GM12878 (cell line): ENCODE data around the gene HADH. TPM values are rescaled to one million over a fixed set of nuclear protein-coding genes. Genes with fewer than 3 reads are reported as not detected.
A peak's percentile ranks its signal among the peaks of the same experiment; 100 is the strongest.

Experiments
- ATAC-seq: fragments of 200-7000 bp; cut with Tn5 transposase; 3 replicates; pipeline ENCODE4 v1.9.1; 2020; ENCODE audit warnings: mild to moderate bottlenecking, moderate library complexity
- BruUV-seq: library from RNA; stranded (reverse); fragments of 400-500 nt; replicated peaks from 2 replicates; lab custom pipeline; 2021; lab: Mats Ljungman, UMichigan
- CTCF ChIA-PET: fragments of 300-600 bp; sonication (Branson Sonifier 250); formaldehyde crosslinking; extraction: SDS; loops from one replicate; lab custom pipeline; 2021; ENCODE audit warnings: inconsistent platforms; lab: Yijun Ruan, JAX
- POLR2A ChIA-PET: fragments of 350-600 bp; formaldehyde crosslinking; extraction: SDS; loops from one replicate; lab custom pipeline; 2021; ENCODE audit warnings: inconsistent platforms; lab: Charles Lee
- RAD21 ChIA-PET: fragments of 300-600 bp; sonication (Branson Sonifier 250); formaldehyde crosslinking; loops from one replicate; lab custom pipeline; 2023; ENCODE audit warnings: antibody characterized with exemption; ENCODE audit not compliant: unreplicated experiment; lab: Charles Lee
- SMC1A ChIA-PET: fragments of 300-600 bp; sonication (Branson Sonifier 250); formaldehyde crosslinking; loops from one replicate; lab custom pipeline; 2023; ENCODE audit not compliant: unreplicated experiment, uncharacterized antibody; lab: Charles Lee
- DNase-seq: peaks from one replicate; pipeline ENCODE4 v3.0.0-alpha.2; 2011; ENCODE audit warnings: low read depth, low spot score
- FAIRE-seq: peaks from 3 replicates; lab custom pipeline; 2011; peaks lifted over from hg19 to GRCh38; lab: Jason Lieb, UNC
- H2AFZ ChIP-seq: 2 replicates; pipeline ENCODE4 v1.6.0; 2011; ENCODE audit warnings: low read depth, low read length, control low read depth; ENCODE audit not compliant: control insufficient read depth
- H3K27ac ChIP-seq: 2 replicates; pipeline ENCODE4 v1.5.1; 2011; ENCODE audit warnings: control low read depth; ENCODE audit not compliant: control insufficient read depth, insufficient read depth
- H3K27me3 ChIP-seq, 2 experiments: replicated peaks in 1 of 2; 2 replicates each; pipeline versions ENCODE4 v1.6.0 to v1.6.1; 2011; ENCODE audit warnings: low read length in 1 of 2; ENCODE audit not compliant: control insufficient read depth in 2 of 2, insufficient read depth in 2 of 2
- H3K36me3 ChIP-seq, 2 experiments: 2 replicates each; pipeline ENCODE4 v1.5.1; 2011; ENCODE audit warnings: low read length in 1 of 2; ENCODE audit not compliant: control insufficient read depth in 2 of 2, insufficient read depth in 2 of 2
- H3K4me1 ChIP-seq: 2 replicates; pipeline ENCODE4 v1.6.1; 2011; ENCODE audit warnings: mild to moderate bottlenecking, low read length, moderate library complexity, mixed read lengths; ENCODE audit not compliant: control insufficient read depth, insufficient read depth
- H3K4me2 ChIP-seq: 2 replicates; pipeline ENCODE4 v1.6.0; 2011; ENCODE audit warnings: control low read depth; ENCODE audit not compliant: control insufficient read depth, insufficient read depth
- H3K4me3 ChIP-seq: fragments of 200-600 bp; sonication (generic); 2 replicates; pipeline ENCODE4 v1.5.1; 2016
- H3K79me2 ChIP-seq: 2 replicates; pipeline ENCODE4 v1.6.0; 2011; ENCODE audit warnings: low read length; ENCODE audit not compliant: control insufficient read depth, insufficient read depth
- H3K9ac ChIP-seq: 2 replicates; pipeline ENCODE4 v1.8.0; 2011; ENCODE audit warnings: low read length, control low read depth, mixed read lengths; ENCODE audit not compliant: control insufficient read depth, insufficient read depth
- H3K9me3 ChIP-seq: replicated peaks from 3 replicates; pipeline ENCODE4 v1.5.1; 2011; ENCODE audit warnings: mild to moderate bottlenecking, low read length; ENCODE audit not compliant: control insufficient read depth, insufficient read depth
- H4K20me1 ChIP-seq: 2 replicates; pipeline ENCODE4 v1.6.0; 2011; ENCODE audit not compliant: control insufficient read depth, insufficient read depth
- ATF2 ChIP-seq: IDR thresholded peaks from 2 replicates; pipeline ENCODE4 v1.6.1; 2012; ENCODE audit warnings: low read length, inconsistent platforms
- BACH1 ChIP-seq: fragments of 450-650 bp; IDR thresholded peaks from 2 replicates; pipeline ENCODE4 v1.6.1; 2017; ENCODE audit warnings: mild to moderate bottlenecking, borderline replicate concordance
- BCL11A ChIP-seq: IDR thresholded peaks from 2 replicates; pipeline ENCODE4 v1.6.1; 2011; ENCODE audit warnings: low read depth, low read length
- BMI1 ChIP-seq: fragments of 450-650 bp; IDR thresholded peaks from 2 replicates; pipeline ENCODE4 v1.6.1; 2016; ENCODE audit warnings: mild to moderate bottlenecking, moderate library complexity, borderline replicate concordance
- EGR1 ChIP-seq, 2 experiments: IDR thresholded peaks; 1 replicate in 1 of 2; 2 replicates in 1 of 2; pipeline ENCODE4 v1.6.1; 2011 to 2012; ENCODE audit warnings: low read depth in 2 of 2, low read length in 2 of 2, borderline replicate concordance in 1 of 2, mild to moderate bottlenecking in 1 of 2, moderate library complexity in 1 of 2
- IKZF2 ChIP-seq, 2 experiments: fragments of 450-650 bp; IDR thresholded peaks; 2 replicates each; pipeline ENCODE4 v1.6.1; 2017; ENCODE audit warnings: mild to moderate bottlenecking in 2 of 2, moderate library complexity in 2 of 2
- IRF5 ChIP-seq: fragments of 450-650 bp; IDR thresholded peaks from 2 replicates; pipeline ENCODE4 v1.6.1; 2017; ENCODE audit warnings: borderline replicate concordance
- RCOR1 ChIP-seq: conservative IDR thresholded peaks from 2 replicates; pipeline ENCODE4 v1.6.1; 2012; ENCODE audit warnings: low read depth, low read length, improper control_type of control experiment
- WRNIP1 ChIP-seq: IDR thresholded peaks from 2 replicates; pipeline ENCODE4 v1.6.1; 2011; ENCODE audit warnings: low read depth, low read length, improper control_type of control experiment, borderline replicate concordance
- ZNF24 ChIP-seq: fragments of 450-650 bp; IDR thresholded peaks from 2 replicates; pipeline ENCODE4 v1.6.1; 2017; ENCODE audit warnings: antibody characterized with exemption, mild to moderate bottlenecking
- WGBS: methylation state at CpG from one replicate; pipeline ENCODE4 v1.1.6; 2016; ENCODE audit warnings: low lambda C conversion rate; ENCODE audit not compliant: insufficient replicate concordance, insufficient coverage; ENCODE audit errors: missing lambda C conversion rate; 5-methylcytosine and 5-hydroxymethylcytosine counted together
- in situ Hi-C: fragments of 300-500 bp; cut with MboI; formaldehyde crosslinking; loops from 9 replicates; pipeline ENCODE4 v1.14.3; 2018; ENCODE audit warnings: mixed read lengths
- intact Hi-C: fragments of 100-400 bp; cut with micrococcal nuclease; formaldehyde crosslinking; loops from one replicate; pipeline ENCODE4 v1.14.2; 2022; ENCODE audit not compliant: unreplicated experiment
- polyA plus RNA-seq, 11 experiments: library from polyadenylated mRNA; depleted of rRNA in 4 of 11; unstranded in 6 of 11; stranded (reverse) in 5 of 11; fragments of >200 nt; fragmentation: Nextera tagmentation in 4 of 11; fragmentation: Illumina TruSeq in 1 of 11; extraction: Ambion mirVana in 4 of 11; extraction: Trizol in 1 of 11; gene quantifications; 1 replicate in 1 of 11; 2 replicates in 10 of 11; pipeline versions ENCODE4 v1.2.1 to v1.2.3, GENCODE V29; 2011 to 2016; ENCODE audit warnings: inconsistent platforms in 2 of 11, missing spikeins in 2 of 11, low read depth in 1 of 11
- total RNA-seq, 4 experiments: library from RNA; depleted of rRNA in 3 of 4; stranded (reverse); fragments of >200 nt in 3 of 4; fragmentation: Illumina TruSeq in 1 of 4; extraction: Trizol in 1 of 4; gene quantifications; 2 replicates each; pipeline versions ENCODE4 v1.2.1 to v1.2.3, GENCODE V29; 2013 to 2021

HADH gene
- total and polyA plus RNA-seq, 10 of the 15 experiments (the other 5 are each of a cell fraction or from before 2014, with no cell fraction given): 20.3 to 97.9 (median 76.6) TPM

- H3K4me1 ChIP-seq: peaks cover 10% of the 10 kb centered on the region
- RAD21 ChIA-PET: interaction anchor here (0.6 to 3.2 kb wide), 8 partner anchors 22 to 541 kb away, joined by 3 to 36 read pairs (median 3); no protein-coding TSS in a partner anchor
- DNase-seq: no peak
- 97% methylated on average over 4 of the region's 4 CpGs for WGBS
- 0 out of 2 replicates have a peak, but pooled peaks have one; percentile 52 for TF ChIP-seq ZNF24
- no peak for TF ChIP-seq RCOR1
- POLR2A ChIA-PET: no interaction called here
- H3K4me3 ChIP-seq: no peak overlapping the region
- CTCF ChIA-PET: interaction anchor here (0.6 to 5.8 kb wide), 11 partner anchors 12 to 542 kb away, joined by 3 to 57 read pairs (median 3); no protein-coding TSS in a partner anchor
- no peak overlapping the region for H3K27ac ChIP-seq
- no peak overlapping the region for H2AFZ ChIP-seq
- in situ Hi-C loops: no loop called here
- H3K36me3 ChIP-seq: peaks cover 8 to 13% of the 10 kb centered on the region in 2 experiments
- H4K20me1 ChIP-seq: no peaks in the 10 kb centered on the region
- H3K4me2 ChIP-seq: no peak overlapping the region
- no peak overlapping the region for H3K9ac ChIP-seq
- no peaks in the 10 kb centered on the region for H3K79me2 ChIP-seq
- SMC1A ChIA-PET: interaction anchor here (0.5 to 5.4 kb wide), 9 partner anchors 12 to 541 kb away, joined by 3 to 42 read pairs (median 5); no protein-coding TSS in a partner anchor
- ATAC-seq: no peak
- no peaks in the 10 kb centered on the region for H3K27me3 ChIP-seq
- H3K9me3 ChIP-seq: no peaks in the 10 kb centered on the region
- intact Hi-C loops: loop anchor here (5.0 kb wide), 1 partner anchor 81 kb away; no protein-coding TSS in a partner anchor
- FAIRE-seq: no peak
- BruUV-seq: no TSS peak
Observed at GRCh38 chr4:108031427-108032083, 41.9 kb downstream of the HADH start.

- Histone ChIP-seq H3K4me1 (peaks cover 12% of the 10 kb centered on the region), H4K20me1 (no peaks in the 10 kb centered on the region), H2AFZ (no peak overlapping the region), H3K79me2 (no peaks in the 10 kb centered on the region), H3K4me3 (no peak overlapping the region), H3K9ac (no peak overlapping the region), H3K9me3 (no peaks in the 10 kb centered on the region), H3K4me2 (no peak overlapping the region), H3K27me3 (no peaks in the 10 kb centered on the region), H3K27ac (no peak overlapping the region), H3K36me3 (peaks cover 4 to 13% of the 10 kb centered on the region in 2 experiments; a peak in 3 of 4 replicates)
- POLR2A ChIA-PET: no interaction called here
- no TSS peak for BruUV-seq
- DNase-seq (no peak), FAIRE-seq (no peak), ATAC-seq (no peak)
- RAD21 ChIA-PET: interaction anchor here (0.8 to 1.4 kb wide), 3 partner anchors 20 to 541 kb away, joined by 3 to 4 read pairs (median 4); no protein-coding TSS in a partner anchor
- CTCF ChIA-PET: interaction anchor here (1.1 to 5.8 kb wide), 5 partner anchors 10 to 532 kb away, joined by 3 to 50 read pairs (median 6); no protein-coding TSS in a partner anchor
- intact Hi-C loops: loop anchor here (5.0 kb wide), 1 partner anchor 79 kb away; no protein-coding TSS in a partner anchor
- in situ Hi-C loops: no loop called here
- SMC1A ChIA-PET: interaction anchor here (1.6 to 5.4 kb wide), 3 partner anchors 20 to 539 kb away, joined by 3 to 42 read pairs (median 21); no protein-coding TSS in a partner anchor
- TF ChIP-seq BMI1 (no peak), ZNF24 (no peak), IRF5 (no peak), BACH1 (no peak), WRNIP1 (no peak), IKZF2 (IDR thresholded peaks at IDR 0.05) (no peak), EGR1 (IDR thresholded peaks at IDR 0.05; ENCODE audit: borderline replicate concordance in 1 of 2, low read depth in 2 of 2, low read length in 2 of 2) (no peak), BCL11A (no peak), ATF2 (no peak)
Observed at GRCh38 chr4:108033348-108033747, 43.7 kb downstream of the HADH start.
